Small intestine (tissue), 16 donors: Measurements from ENCODE around the gene POM121C. TPM values are rescaled to one million over a fixed set of nuclear protein-coding genes. Genes with fewer than 3 reads are reported as not detected.
A peak's percentile ranks its signal among the peaks of the same experiment; 100 is the strongest.
"Not testable (repeated sequence)": the region's sequence is repeated elsewhere in the genome, so short reads cannot be mapped to it uniquely, and the experiment has no call there.

Experiments used
- DNase-seq, 2 donors: peaks; one replicate each; pipeline versions ENCODE4 v3.0.0 to v3.0.0-alpha.2; 2013
- FAIRE-seq: peaks from 2 replicates; lab custom pipeline; 2012; peaks lifted over from hg19 to GRCh38; lab: Jason Lieb, UNC
- H3K27ac ChIP-seq, 3 donors: one replicate each; pipeline ENCODE4 v1.5.1; 2013; ENCODE audit warnings: low read length in 2 of 3, mild to moderate bottlenecking in 2 of 3, control low read depth in 1 of 3, inconsistent platforms in 1 of 3, low read depth in 1 of 3, moderate library complexity in 1 of 3
- H3K27me3 ChIP-seq, 3 donors: one replicate each; pipeline ENCODE4 v1.6.1; 2013; ENCODE audit warnings: low read length in 3 of 3, inconsistent platforms in 1 of 3; ENCODE audit not compliant: control insufficient read depth in 3 of 3, insufficient read depth in 3 of 3
- H3K36me3 ChIP-seq, 3 donors: one replicate each; pipeline ENCODE4 v1.6.1; 2013; ENCODE audit warnings: low read length in 3 of 3, inconsistent platforms in 1 of 3, low read depth in 1 of 3, mild to moderate bottlenecking in 1 of 3, moderate library complexity in 1 of 3; ENCODE audit not compliant: control insufficient read depth in 3 of 3, insufficient read depth in 2 of 3
- H3K4me1 ChIP-seq, 3 donors: one replicate each; pipeline ENCODE4 v1.6.1; 2013; ENCODE audit warnings: low read length in 2 of 3, inconsistent platforms in 1 of 3, low read depth in 1 of 3, mild to moderate bottlenecking in 1 of 3, moderate library complexity in 1 of 3; ENCODE audit not compliant: control insufficient read depth in 3 of 3, insufficient read depth in 2 of 3
- H3K4me3 ChIP-seq, 3 donors: one replicate each; pipeline ENCODE4 v1.5.1; 2013; ENCODE audit warnings: low read length in 3 of 3, control low read depth in 1 of 3, inconsistent platforms in 1 of 3, low read depth in 1 of 3, mild to moderate bottlenecking in 1 of 3, moderate library complexity in 1 of 3
- H3K9me3 ChIP-seq, 2 donors: one replicate each; pipeline ENCODE4 v1.6.1; 2013; ENCODE audit warnings: low read depth in 1 of 2, low read length in 1 of 2; ENCODE audit not compliant: control insufficient read depth in 2 of 2, insufficient read depth in 1 of 2
- WGBS, 3 donors: extraction: QIAGEN DNeasy Blood & Tissue Kit; methylation state at CpG; one replicate each; pipeline ENCODE4 v1.1.7; 2013; 5-methylcytosine and 5-hydroxymethylcytosine counted together
- long read RNA-seq, 10 donors: transcript quantifications; one replicate each; lab custom pipeline, GENCODE V29; 2026
- polyA plus RNA-seq, 4 donors: library from polyadenylated mRNA; stranded (reverse) in 3 of 4; unstranded in 1 of 4; fragments of 200-250 nt in 3 of 4; fragments of 120-200 nt in 1 of 4; gene quantifications; one replicate each; pipeline versions ENCODE4 v1.2.1 to v1.2.3, GENCODE V29; 2013
- donor health status: healthy with polysubstance abuse.
- donor health status: control.
- donor health status: control.
- donor health status: Bipolar disorder and iron deficiency.
- donor health status: healthy.

The POM121C gene
- polyA plus RNA-seq = 10 to 100 TPM in 2 of 4 donors, 1 to 10 TPM in 2; 7.0 to 33.8 (median 13.0) TPM
- long read RNA-seq, donor 1, partial matches to known transcripts = 79 of 81 reads
- long read RNA-seq, donor 1, other reads (novel, unspliced or antisense) = 0 of 81 reads
- long read RNA-seq, donor 2, partial matches to known transcripts = 0 of 1 reads
- long read RNA-seq, donor 2, other reads (novel, unspliced or antisense) = 0 of 1 reads
- long read RNA-seq, donor 3, partial matches to known transcripts = 0 of 1 reads
- long read RNA-seq, donor 3, other reads (novel, unspliced or antisense) = 0 of 1 reads
- long read RNA-seq, donor 4 = 0 reads
- long read RNA-seq, donor 5, full-length matches to known transcripts = 1 of 1 reads
- long read RNA-seq, donor 5, partial matches to known transcripts = 0 of 1 reads
- long read RNA-seq, donor 5, other reads (novel, unspliced or antisense) = 0 of 1 reads
- long read RNA-seq, donor 6, partial matches to known transcripts = 5 of 6 reads
- long read RNA-seq, donor 6, other reads (novel, unspliced or antisense) = 0 of 6 reads
- long read RNA-seq, donor 7, partial matches to known transcripts = 0 of 2 reads
- long read RNA-seq, donor 7, other reads (novel, unspliced or antisense) = 0 of 2 reads
- long read RNA-seq, donor 8, partial matches to known transcripts = 0 of 1 reads
- long read RNA-seq, donor 8, other reads (novel, unspliced or antisense) = 0 of 1 reads
- long read RNA-seq, donor 9 = 0 reads
- long read RNA-seq, donor 10, partial matches to known transcripts = 0 of 1 reads
- long read RNA-seq, donor 10, other reads (novel, unspliced or antisense) = 0 of 1 reads

DNA sequence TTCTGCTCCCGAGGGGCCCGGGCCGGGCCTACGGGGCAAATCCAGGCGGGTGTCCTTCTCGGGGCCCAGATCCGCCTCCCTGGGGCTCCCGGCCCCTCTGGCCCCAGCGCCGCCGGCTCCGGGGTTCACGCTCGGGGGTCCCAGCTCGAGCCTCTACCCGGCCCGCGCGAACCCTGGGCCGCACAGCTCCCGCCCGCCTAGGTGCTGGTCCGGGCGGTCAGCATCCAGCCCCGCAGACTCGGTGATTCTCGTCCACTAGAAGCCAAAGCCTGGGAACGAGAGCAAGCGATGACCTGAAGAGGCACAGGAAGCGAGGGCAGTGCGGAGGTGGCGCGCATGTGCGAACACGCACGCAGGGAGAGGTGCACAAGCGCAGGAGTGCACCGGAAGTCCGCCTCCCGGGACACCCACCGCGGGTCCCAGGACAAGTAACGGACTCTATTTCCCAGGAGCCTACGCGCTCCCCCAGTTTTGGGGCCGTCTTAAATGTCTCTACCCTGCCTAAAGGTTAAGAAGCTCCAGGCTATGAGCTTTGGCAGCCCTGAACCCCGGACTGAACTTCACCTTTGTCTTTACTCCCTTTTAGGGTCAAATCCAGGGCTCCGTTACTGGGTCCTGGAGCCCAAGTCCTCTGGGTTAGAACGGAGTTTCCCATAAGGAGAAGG lies at the start of gene POM121C:
Gene POM121C, minus strand, starts transcription at position 321 of the 665 bp plus-strand sequence. CDS start 44,803 bp downstream, outside the sequence.
- H3K27me3 ChIP-seq, H3K4me1 ChIP-seq, H3K36me3 ChIP-seq, FAIRE-seq, H3K9me3 ChIP-seq: not testable (repeated sequence)
- H3K27ac ChIP-seq = peak within 1 kb of the TSS; percentile 64 to 84 (median 78)
- 1% methylated on average over 38 to 49 of the region's 49 CpGs for WGBS, 3 donors
- H3K4me3 ChIP-seq = peak within 1 kb of the TSS; percentile 50 to 80 (median 76)
- DNase-seq = peak; percentile 91 to 95

DNA sequence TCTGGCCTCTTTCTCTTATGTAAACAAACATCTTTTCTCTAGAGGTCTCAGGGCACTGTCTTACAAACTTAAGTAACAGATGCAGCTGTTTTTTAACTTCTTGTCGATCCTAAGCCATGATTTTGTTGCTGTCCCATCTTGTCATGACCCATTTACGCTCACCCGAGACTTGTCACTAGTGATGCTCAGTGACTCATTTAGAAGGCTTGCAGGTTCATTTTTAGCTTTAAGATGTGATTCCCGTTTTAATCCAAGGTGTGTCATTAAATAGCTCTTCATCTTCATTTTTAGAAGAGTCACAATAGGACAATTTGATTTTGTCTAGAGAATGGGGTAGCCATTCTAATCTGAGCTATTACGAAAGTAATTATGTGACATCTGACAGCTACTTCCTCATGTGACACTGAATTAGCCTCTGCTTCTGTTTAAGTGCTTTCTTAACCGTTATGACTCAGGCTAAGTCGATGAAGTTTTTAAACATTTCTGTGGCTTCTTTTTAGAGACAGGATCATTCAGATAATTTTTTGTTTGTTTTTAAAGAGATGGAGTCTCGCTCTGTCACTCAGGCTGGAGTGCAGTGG lies 48.7 kb upstream of the POM121C start:
- no peak for DNase-seq
- Histone ChIP-seq H3K4me3 (no peak overlapping the region), H3K27ac (no peak overlapping the region), H3K36me3 (peaks cover 0 to 15% (median 0%) of the 10 kb centered on the region in 3 donors), H3K4me1 (no peaks in the 10 kb centered on the region), H3K9me3 (no peaks in the 10 kb centered on the region), H3K27me3 (no peaks in the 10 kb centered on the region)
- FAIRE-seq = no peak
- WGBS, 3 donors = 54 to 60% (median 56%) methylated on average over 8 of the region's 8 CpGs

DNA sequence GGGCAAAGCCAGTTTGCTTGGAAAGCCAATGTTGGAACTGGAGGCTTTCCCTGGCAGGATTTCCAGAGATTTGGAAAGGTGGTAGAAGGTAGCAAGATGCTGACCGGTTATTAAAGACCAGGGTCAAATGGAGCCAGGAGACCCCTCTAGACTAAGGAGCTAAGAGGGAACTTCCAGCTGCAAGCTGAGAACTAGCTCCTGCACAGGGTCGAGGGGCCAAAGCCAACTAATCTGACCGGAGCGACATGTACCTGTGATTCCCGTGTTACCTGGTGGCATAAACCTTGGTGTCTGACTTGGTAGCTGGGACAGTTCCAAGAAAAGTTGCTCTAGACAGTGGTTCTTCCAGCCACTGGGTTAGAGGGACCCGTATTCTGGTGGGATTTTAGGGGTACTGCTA lies 47.8 kb upstream of the POM121C start:
- DNase-seq (no peak), FAIRE-seq (no peak)
- Histone ChIP-seq H3K36me3 (peaks cover 0 to 13% (median 0%) of the 10 kb centered on the region in 3 donors), H3K4me3 (no peak overlapping the region), H3K9me3 (no peaks in the 10 kb centered on the region), H3K4me1 (no peaks in the 10 kb centered on the region), H3K27me3 (no peaks in the 10 kb centered on the region), H3K27ac (no peak overlapping the region)
- WGBS, 3 donors = 88 to 95% (median 91%) methylated on average over 6 of the region's 6 CpGs

DNA sequence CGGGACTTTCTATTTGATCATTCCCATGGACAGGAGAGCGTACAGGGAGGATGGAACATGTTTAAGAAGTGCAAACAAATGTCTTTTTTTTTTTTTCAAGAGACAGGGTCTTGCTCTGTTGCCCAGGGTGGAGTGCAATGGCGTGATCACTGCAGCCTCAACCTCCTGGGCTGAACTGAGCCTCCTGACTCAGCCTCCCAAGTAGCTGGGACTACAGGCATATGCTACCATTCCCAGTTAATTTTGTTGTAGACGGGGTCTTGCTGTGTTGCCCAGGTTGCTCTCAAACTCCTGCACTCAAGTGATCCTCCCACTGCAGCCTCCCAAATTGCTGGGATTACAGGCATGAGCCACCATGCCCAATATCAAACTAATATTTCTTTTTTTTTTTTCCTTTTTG lies 46.5 kb upstream of the POM121C start:
- no peaks in the 10 kb centered on the region for H3K9me3 ChIP-seq
- H3K27me3 ChIP-seq = no peaks in the 10 kb centered on the region
- no peak overlapping the region for H3K4me3 ChIP-seq
- DNase-seq (no peak), FAIRE-seq (no peak)
- H3K4me1 ChIP-seq = no peaks in the 10 kb centered on the region
- 89 to 96% (median 94%) methylated on average over 4 of the region's 4 CpGs for WGBS, 3 donors
- peaks cover 0 to 7% (median 0%) of the 10 kb centered on the region in 3 donors for H3K36me3 ChIP-seq
- no peak overlapping the region for H3K27ac ChIP-seq

DNA sequence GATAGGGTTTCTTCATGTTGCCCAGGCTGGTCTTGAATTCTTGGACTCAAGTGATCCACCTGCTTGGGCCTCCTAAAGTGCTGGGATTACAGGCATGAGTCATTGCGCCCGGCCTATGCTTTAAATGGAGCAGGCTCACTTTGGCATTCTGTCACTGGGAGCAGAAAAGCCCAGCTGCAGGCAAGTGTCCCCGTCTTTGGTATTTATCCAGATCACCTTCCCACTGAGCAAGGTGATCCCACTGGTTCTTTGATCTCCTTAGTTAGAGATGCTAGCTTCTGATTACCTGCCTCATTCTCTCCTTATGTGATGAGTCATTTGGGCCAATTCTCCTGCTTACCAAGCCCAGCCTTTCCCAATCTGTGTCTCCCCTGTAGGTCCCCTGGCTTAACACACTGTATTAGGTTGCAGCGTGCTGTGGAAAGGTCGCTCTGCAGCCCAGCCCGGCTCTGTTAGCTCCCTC lies 45.3 kb upstream of the POM121C start:
- Histone ChIP-seq H3K4me3 (no peak overlapping the region), H3K27ac (no peak overlapping the region), H3K27me3 (no peaks in the 10 kb centered on the region), H3K36me3 (peaks cover 0 to 3% (median 0%) of the 10 kb centered on the region in 3 donors), H3K4me1 (peaks cover 0 to 1% (median 0%) of the 10 kb centered on the region in 3 donors), H3K9me3 (no peaks in the 10 kb centered on the region)
- 70 to 76% (median 73%) methylated on average over 6 of the region's 6 CpGs for WGBS, 3 donors
- FAIRE-seq = no peak
- DNase-seq = no peak

DNA sequence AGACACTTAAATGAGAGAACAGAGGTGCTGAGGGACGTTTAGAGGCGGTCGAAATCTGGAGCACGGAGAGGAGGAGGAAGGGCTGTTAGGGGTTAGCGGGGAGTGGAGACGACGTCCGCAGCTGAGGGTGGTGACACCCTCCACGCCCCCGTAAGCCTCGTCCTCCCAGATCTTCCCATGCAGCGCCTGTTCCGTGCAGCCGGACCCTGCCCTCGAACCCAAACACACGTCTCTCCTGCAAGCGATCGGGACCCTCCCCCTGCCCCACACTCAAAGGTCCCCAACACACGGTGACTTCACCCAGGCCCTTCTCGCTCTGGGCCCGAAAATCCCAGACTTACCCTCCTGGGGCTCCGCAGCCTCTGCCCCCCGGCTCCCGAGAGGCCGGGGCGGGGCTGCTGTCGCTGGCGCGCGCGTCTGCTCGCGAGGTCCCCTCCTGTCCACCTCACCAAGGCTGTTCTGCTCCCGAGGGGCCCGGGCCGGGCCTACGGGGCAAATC lies 41.2 kb upstream of the POM121C start:
- not testable (repeated sequence) for FAIRE-seq, H3K27me3 ChIP-seq, H3K4me1 ChIP-seq, H3K9me3 ChIP-seq
- peak overlapping the region; percentile 70 to 99 (median 95) for H3K4me3 ChIP-seq
- DNase-seq = peak in 1 of 2 donors; percentile 40
- WGBS, 3 donors = 0 to 1% (median 0%) methylated on average over 32 to 37 of the region's 37 CpGs
- peaks cover 2 to 17% (median 3%) of the 10 kb centered on the region in 3 donors for H3K36me3 ChIP-seq
- H3K27ac ChIP-seq = peak overlapping the region in 2 of 3 donors; percentile 85 to 91

DNA sequence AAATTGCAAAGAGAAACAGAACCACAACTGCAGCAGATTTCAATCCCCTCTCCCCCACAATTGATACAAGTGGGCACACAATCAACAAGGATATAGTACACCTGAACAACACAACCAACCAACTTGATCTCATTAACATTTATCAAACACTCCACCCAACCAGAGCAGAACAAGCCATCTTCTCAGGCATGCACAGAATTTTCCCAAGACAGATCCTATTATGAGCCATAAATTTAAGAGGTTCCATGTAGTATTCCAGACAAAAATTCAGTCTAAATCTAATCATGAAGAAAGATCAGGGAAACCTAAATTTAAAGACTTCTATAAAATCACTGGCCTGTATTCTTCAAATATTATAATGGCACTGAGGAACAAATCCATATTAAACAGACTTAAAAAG lies 35.6 kb upstream of the POM121C start:
- H3K4me1 ChIP-seq, FAIRE-seq, H3K27me3 ChIP-seq, H3K9me3 ChIP-seq, H3K27ac ChIP-seq, H3K4me3 ChIP-seq, DNase-seq: not testable (repeated sequence)
- H3K36me3 ChIP-seq = peaks cover 3 to 25% (median 5%) of the 10 kb centered on the region in 3 donors
